HG02678 (cell line): ENCODE measurements around the gene EXD1.

ENCODE experiments used
- ATAC-seq: cut with Tn5 transposase; IDR thresholded peaks from one replicate; pipeline ENCODE4 v1.9.1; 2021; ENCODE audit warnings: mild to moderate bottlenecking, moderate library complexity; ENCODE audit not compliant: unreplicated experiment

EXD1 gene

DNA sequence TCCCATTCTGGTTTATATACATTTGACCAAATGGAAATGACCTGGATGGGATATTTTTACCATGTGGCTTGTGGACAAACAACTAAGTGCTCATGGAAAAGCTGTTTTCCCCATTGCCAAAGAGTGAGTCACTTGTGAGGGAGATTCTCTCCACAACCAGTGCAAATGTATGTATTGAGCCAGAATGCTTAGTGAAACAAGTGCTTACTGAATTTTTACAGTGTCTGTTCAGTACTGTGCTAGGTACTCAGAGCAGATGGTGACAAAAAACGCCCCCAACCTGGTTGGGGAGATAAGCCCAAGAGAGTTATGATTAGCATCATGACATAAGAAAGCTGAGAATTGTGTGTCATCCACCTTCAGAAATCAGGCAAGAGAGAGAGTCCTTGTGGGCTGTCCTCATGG is 2.8 kb upstream of the EXD1 start:
- ATAC-seq: no peak

DNA sequence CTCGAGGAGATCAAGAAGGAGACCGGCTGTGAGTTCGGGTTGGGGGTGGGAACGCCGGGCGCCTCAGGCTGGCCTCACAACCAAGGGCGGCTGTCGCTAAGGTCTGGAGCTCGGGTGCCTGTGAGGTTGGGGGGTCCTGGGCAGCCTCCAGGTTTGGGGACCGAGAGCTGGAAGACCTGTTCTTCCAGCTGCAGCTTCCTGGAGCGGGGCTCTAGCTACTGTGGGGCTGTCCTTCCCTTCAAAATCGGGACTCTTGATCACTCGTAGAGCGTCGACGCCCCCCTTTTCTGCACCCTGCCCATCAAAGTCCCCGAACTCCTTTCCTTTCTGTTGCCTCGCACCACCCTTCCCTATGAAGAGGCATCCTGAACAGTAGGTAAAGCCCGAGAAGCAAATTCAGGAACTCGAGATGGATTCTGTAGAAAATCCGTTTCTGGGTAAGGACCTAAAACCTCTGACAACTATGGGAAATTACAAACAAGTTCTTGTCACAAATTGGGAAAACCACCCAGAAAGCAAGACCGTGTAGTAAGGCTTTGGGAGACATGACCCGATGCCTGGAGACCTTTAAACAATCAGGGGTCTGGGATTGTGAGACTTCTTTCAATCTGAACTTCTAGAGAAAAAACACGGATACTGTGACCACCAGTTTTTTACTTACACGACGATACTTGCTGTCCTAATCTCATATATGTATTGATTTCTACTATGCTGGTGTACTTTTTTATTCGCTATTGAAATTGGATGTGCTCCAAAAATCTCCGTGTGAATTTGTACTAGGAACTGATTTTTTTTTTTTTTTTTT is 1.1 kb upstream of the EXD1 start:
- no peak for ATAC-seq

DNA sequence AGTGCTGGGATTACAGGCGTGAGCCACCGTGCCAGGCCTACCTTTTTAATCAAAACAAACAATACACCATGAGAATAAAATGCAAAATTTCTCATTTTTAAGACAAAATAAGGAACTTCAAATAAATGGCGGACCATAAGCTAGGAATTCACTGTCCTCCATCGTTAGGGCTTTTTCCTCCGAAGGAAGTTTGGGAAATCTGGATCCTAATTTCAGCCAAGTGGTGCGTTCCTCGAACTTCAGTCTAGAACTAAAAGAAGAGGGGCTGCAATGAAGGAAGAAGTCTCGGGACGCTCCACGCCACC is 260 bp downstream of the EXD1 start:
- ATAC-seq: no peak

DNA sequence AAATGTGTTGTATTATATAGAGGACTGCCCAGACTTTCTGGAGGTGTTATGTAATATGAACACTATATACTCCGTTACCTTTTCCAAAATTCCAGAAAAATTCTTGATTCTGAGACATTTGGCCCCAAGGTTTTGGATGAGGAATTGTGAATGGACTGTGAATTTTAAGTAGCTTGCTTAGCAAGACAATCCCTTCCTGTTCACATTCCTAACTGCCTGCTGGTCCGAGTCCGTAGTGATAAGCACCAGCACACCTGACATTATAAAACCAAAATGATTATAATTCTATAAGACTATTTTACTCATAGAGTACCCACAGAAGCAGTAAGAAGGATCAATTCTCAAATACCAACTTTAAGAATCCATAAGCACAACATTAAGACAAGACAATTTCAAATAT is 11.2 kb downstream of the EXD1 start:
- ATAC-seq: no peak

DNA sequence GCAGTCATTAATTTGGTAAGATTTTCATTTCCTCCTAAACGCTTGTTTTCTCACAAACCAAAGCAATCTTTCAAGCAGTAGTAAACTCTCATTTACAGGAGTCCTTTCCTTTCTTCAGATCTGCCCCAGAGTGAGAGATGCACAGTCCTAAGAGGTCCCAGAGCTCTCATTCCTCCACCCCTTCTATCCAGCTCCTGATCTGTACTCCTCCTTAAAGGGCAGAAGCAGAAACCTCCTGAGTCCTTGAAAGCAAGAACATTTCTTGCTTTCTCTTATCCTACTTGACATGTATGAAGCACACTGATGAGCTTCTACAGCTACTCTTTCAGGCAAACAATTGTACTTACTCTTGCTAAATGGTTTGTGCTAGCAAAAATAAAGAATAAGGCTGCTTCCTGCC is 11.7 kb downstream of the EXD1 start:
- no peak for ATAC-seq

DNA sequence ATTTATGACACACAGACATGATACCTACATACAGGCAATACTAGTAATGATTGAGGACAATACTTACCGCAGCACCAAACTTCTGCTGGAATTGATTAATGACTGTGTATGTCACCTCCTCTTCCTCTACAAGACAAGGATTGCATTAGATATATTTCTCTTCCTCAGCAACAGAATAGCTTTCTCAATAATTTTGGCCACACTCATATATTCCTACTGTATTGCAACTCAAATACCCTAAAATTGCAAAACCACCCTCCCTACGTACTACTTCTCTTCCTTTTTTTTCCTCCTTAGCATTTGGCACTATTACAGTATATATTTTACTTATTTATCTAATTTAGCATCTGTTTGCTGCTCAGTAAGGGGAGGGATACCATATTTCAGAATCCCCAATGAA is 14.8 kb downstream of the EXD1 start:
- ATAC-seq: no peak

DNA sequence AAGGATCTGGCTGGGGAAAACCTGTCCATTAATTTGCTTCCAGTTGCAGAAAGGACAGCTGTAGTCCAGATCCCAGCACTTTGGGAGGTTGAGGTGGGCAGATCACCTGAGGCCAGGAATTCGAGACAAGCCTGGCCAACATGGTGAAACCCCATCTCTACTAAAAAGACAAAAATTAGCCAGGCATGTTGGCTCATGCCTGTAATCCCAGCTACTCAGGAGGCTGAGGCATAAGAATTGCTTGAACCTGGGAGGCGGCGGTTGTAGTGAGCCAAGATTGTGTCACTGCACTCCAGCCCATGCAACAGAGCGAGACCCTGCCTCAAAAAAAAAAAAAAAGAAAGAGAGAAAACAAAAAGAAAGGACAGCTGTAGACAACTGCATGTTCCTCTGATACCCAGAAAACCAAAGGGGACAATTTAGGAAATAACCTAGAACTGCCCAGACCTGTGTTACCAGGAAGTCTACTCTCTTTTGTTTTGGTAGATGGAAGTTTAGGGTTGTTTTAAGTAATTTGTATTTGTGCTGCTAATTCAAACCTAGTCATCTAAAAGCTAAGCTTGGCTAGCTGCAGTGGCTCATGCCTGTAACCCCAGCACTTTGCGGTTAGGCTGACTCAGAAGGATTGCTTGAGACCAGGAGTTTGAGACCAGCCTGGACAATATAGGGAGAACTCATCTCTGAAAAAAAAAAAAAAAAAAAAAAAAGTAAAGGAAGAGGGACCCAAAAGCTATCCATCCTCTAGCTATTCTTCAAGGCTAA is 22.7 kb downstream of the EXD1 start:
- no peak for ATAC-seq

DNA sequence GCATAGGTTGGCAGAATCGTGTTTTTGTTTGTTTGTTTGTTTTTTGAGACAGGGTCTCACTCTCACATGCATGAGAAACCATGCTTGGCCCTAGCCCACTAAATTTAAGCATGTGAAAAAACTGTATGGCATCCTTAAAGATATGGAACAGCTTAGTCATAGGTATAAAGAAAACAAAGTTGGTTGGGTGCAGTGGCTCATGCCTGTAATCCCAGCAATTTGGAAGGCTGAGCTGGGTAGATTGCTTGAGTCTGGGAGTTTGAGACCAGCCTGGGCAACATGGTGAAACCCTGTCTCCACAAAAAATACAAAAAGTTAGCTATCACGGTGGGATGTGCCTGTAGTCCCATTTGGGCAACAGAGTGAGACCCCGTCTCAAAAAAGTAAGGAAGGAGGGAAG is 25.2 kb downstream of the EXD1 start:
- ATAC-seq: no peak

DNA sequence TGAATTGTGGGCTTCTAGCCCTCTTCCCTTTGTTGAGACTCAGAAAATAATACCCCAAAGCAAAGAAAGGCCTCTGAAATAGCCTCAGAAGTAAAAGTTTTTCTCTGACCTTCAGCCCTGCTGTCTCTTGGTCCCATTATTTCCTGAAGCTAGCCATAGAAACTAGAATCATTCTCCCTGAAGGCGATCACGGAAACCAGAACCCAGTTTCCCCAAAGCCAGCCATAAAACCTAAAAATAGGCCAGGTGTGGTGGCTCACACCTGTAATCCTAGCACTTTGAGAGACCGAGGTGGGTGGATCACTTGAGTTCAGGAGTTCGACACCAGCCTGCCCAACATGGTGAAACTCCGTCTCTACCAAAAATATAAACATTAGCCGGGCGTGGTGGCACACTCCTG is 27.2 kb downstream of the EXD1 start:
- no peak for ATAC-seq

DNA sequence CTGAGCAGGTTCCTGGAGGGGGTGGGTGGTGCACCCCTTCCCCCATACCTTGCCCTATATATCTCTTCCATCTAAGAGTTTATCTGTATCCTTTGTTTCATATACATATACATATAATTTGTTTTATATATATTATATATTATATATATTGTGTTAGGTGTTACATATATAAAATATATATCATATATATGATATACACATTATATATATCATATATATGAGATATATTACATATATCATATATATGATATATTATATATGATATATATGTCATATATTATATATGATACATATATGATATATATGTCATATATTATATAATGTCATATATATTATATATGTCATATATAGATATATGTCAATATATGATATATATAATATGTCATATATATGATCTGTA is 31.1 kb downstream of the EXD1 start:
- ATAC-seq: no peak

DNA sequence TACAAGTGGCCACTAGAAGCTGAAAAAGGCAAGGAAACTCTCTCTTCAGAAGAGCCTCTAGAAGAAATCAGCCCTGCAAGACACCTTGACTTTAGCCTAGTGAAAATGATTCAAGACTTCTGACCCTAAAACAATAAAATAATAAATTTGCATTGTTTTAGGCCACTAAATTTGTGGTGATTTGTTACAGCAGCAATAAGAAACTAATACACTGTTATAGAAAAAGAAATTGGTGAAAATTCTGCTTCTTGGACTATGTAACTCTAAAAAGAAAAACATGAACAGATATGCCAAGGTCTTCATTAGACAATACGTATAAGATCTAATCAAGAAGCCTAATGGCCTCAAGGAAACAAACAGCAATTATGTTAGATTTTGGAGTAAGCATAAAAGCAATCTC is 36.1 kb downstream of the EXD1 start:
- ATAC-seq: no peak

DNA sequence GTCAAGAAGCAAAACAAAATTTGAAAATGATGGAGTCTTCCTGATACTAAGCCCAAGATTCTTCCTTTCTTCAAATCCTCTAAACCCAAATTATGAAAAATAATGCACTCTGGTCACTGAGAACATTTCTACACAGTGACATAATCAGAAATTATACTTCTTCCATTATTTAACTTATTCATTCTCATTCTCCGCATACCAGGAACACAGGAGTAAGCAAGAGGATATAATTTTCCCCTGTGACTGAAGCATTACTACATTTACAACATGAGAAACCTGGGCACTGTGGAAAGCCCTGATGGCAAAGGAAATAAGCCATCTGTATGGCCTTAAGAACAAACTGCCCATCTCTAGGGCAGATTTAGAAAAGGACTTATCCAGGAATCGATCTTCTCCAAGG is 47.0 kb downstream of the EXD1 start:
- no peak for ATAC-seq

DNA sequence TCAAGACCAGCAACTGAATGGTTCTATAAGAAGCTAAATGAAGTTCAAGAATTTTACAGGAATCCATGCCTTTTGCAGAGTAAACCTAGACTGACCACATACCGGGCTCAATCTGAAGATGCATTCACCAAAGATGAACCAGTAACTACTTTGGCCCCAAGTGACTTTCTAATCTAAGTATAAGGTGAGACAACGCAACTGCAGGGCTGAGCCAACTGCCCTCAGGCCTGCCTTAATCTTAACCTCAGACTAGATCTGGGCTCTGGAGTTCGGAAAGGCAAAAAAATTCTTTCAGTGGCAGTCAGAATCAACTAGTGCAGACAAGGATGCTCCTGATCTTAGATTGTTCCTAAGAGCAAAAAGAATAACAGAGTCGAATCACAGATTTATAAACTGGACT is 48.3 kb downstream of the EXD1 start:
- no peak for ATAC-seq

DNA sequence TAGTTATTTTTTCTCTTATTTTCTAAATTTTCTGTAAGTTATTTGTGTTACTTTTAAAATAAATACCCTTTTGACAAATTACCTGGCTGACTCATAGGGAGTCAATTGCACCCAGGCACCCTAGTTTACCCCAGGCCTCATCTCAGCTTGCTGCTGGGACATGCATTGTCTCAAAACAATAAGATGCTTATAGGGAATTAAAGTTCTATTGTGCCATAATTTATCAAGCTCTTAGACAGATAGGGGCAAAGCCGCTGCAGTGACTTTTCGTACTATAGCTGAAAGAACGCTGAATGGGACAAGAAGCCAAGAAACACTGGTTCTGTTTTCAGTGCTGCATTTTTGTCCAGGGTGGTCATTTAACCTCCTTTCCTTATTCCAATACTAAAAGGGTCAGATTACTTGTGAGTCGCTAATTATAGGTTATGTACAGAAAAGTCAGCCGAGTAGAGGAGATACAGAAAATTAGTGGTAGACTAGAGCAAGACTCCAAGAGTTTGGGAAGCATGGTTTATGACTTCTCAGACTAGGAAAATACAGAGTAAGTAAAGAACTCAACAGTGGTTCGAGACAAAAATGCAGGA is 50.3 kb downstream of the EXD1 start:
- no peak for ATAC-seq

DNA sequence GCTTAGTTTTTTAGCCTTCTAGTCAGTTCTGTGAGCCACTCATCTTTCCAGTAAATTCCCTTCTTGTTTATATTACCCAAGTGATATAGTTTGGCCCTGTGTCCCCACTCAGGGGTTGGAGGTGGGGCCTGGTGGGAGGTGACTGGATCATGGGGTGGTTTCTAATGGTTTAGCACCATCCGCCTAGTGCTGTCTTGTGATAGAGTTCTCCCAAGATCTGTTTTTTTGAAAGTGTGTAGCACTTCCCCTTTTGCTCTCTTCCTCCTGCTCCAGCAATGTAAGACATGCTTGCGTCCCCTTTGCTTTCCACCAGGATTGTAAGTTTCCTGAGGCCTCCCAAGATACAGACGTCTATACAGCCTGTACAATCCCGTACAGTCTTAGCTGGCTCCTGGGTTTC is 60.8 kb downstream of the EXD1 start:
- ATAC-seq: no peak

DNA sequence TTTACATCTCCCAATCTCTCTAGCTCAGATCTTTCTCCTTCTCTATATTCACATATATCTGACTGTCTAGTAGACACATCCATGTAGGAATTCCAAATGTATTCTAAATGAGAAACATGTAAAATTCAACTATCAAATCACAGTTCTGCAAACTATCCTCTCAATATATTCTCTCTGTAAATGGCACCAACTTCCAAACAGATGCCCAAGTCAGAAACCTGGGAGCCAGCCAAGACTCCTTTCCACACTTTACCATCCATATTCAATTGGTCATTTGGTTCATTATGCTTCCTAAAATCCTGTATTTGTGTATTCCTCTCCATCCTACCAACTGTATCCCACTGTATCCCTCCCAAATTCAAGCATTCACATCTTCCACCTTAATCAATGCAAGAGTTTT is 61.5 kb downstream of the EXD1 start:
- ATAC-seq: no peak

DNA sequence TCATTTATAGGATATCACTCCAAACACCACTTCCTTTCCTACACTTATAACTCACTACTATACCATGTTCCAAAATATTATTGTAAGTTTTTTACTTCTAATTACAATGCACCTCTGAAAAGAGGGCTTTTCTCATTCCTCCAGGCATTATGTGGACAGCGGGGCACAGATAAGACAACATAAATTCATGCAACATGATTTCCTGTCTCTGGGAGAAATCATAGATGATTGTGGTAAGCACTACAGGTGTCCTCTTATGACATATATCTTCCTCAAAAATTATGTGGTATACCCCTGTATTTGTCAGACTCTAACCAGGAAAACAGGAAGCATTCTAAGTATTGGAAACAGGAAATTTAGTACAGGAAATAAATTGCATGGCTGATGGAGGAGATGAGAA is 68.8 kb downstream of the EXD1 start:
- no peak for ATAC-seq

DNA sequence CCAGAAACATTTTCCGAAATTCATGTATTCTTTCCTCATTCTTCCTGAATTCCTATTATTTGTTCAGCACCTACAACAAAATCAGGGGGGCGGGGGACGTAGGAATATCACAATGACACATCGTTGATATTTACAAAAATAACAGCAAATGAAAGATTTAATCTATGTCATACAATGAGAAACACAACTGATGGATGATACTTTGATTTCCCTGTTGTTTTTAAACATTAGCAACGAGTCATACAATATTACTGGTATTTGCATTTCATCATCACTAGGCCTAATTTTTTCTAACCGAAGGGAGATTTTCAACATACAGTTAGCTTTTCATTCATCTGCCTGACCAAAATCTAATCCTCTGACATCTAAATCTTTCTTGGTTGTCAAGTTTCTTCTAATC is 69.2 kb downstream of the EXD1 start:
- ATAC-seq: no peak

DNA sequence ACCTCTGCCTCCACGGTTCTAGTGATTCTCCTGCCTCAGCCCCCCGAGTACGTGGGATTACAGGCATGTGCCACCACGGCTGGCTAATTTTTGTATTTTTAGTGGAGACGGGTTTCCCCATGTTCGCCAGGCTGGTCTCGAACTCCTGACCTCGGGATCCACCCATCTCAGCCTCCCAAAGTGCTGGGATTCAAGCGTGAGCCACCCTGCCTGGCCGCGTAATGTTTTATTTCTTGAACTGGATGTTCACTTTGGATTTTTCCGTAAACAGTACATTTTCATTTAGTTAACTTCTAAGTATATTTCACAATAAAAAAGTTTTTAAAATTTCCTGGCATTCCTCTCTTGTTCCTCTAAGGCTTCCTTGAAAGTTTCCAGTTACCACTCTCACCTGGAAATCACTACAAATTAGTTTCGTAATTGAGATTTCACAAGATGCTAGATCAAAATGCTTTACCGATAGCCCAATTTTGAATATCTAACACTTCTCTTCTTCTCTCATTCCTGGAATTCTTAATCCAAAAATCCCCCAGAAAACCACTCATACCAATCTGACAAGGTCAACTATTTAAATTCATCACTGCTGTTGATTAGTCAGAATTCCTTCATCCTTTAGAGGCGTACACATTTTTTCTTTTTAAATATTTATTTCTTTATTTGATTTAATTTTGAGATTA is 69.8 kb downstream of the EXD1 start:
- no peak for ATAC-seq

DNA sequence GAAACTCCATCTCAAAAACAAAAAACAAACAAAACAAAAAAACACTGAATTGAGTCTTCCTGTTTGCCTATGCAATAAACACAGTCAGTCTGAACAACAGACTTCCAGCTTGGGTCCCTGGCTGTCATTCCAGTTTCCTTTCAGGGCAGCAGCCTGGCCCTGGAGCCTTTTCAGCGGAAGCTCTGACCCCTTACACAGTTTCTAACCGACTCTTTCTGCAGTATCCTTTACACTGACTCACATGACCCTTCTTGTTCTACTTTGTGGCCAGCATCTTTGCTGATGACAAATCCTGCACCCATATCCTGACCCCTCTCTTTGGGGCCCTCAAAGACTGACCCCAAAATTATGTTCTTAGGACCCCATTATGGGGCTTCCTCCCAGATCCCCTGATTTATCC is 76.1 kb downstream of the EXD1 start:
- ATAC-seq: no peak

DNA sequence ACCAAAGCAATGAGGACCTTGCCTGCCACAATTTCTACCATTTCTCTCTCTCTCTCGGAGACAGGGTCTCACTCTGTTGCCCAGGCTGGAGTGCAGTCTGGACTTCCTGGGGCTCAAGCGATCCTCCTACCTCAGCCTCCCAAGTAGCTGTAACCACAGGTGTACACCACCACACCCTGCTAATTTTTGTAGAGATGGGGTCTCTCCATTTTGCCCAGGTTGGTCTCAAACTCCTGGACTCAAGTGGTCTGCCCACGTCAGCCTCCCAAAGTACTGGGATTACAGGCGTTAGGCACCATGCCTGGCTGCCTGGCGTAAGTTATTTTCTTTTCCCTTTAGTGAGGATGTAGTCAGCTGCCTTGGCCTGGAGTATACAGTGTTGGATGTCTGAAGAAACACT is 76.8 kb downstream of the EXD1 start:
- ATAC-seq: no peak

DNA sequence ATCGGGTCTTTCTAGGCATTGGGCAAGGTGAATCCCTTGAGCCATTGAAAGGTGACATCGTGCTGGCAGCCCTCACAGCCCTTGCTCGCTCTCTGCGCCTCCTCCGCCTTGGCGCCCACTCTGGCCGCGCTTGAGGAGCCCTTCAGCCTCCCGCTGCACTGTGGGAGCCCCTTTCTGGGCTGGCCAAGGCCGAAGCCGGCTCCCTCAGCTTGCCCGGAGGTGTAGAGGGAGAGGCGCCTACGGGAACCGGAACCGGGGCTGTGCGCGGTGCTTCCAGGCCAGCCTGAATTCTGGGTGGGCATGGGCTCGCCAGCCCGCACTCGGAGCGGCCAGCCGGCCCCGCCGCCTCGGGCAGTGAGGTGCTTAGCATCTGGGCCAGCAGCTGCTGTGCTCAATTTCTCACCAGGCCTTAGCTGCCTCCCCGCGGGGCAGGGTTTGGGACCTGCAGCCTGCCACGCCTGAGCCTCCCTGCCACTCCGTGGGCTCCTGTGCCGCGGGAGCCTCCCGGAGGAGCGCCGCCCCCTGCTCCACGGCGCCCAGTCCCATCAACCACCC is 79.0 kb downstream of the EXD1 start:
- no peak for ATAC-seq
